ENCODE measurements around the gene ZBED4.

Gene ZBED4

GRCh38 chr22:49903322-49904039 is 49.8 kb downstream of the ZBED4 start:
- no peak for DNase-seq

GRCh38 chr22:49904040-49904369 is 50.4 kb downstream of the ZBED4 start:
- no peak for DNase-seq

GRCh38 chr22:49905465-49905864 is 51.8 kb downstream of the ZBED4 start:
- no peak for DNase-seq

GRCh38 chr22:49906071-49906798 is 52.6 kb downstream of the ZBED4 start:
- no peak for DNase-seq

- no peak for DNase-seq
These were observed 53.2 kb downstream of the ZBED4 start for GRCh38 chr22:49906799-49907290.

- no peak for DNase-seq
These were observed 54.2 kb downstream of the ZBED4 start for GRCh38 chr22:49907807-49908206.

GRCh38 chr22:49909476-49910205 is 56.0 kb downstream of the ZBED4 start:
- no peak for DNase-seq

- no peak for DNase-seq
These were observed 56.8 kb downstream of the ZBED4 start for GRCh38 chr22:49910229-49911155.

- no peak for DNase-seq
These were observed 58.4 kb downstream of the ZBED4 start for GRCh38 chr22:49911881-49912625.

GRCh38 chr22:49913026-49913425 is 59.4 kb downstream of the ZBED4 start:
- DNase-seq = no peak

- DNase-seq = no peak
These were observed 59.8 kb downstream of the ZBED4 start for GRCh38 chr22:49913446-49913845.

- no peak for DNase-seq
These were observed 60.6 kb downstream of the ZBED4 start for GRCh38 chr22:49914256-49914655.

- DNase-seq = no peak
These were observed 62.0 kb downstream of the ZBED4 start for GRCh38 chr22:49915610-49916009.

GRCh38 chr22:49916831-49917230 is 63.2 kb downstream of the ZBED4 start:
- no peak for DNase-seq

GRCh38 chr22:49917974-49918910 is 64.6 kb downstream of the ZBED4 start, which contains the start of the genes ALG12 and CRELD2:
Gene ALG12, minus strand, starts transcription at chr22:49918438. Its CDS starts 4,673 bp downstream, at chr22:49913765.
Gene CRELD2, plus strand, starts transcription at chr22:49918634. Its CDS starts 136 bp downstream, at chr22:49918770.
- peak; percentile 95 for DNase-seq

GRCh38 chr22:49918911-49919881 is 65.6 kb downstream of the ZBED4 start:
- no peak for DNase-seq

GRCh38 chr22:49920859-49921258 is 67.2 kb downstream of the ZBED4 start:
- no peak for DNase-seq

GRCh38 chr22:49921508-49922278 is 68.0 kb downstream of the ZBED4 start:
- no peak for DNase-seq
